PFSK-1 (cell line): ENCODE results near the gene MAN2B2.

Experiments used
- POLR2AphosphoS5 ChIP-seq: IDR thresholded peaks from 2 replicates; pipeline ENCODE4 v1.6.1; 2012; ENCODE audit warnings: low read depth, mild to moderate bottlenecking, control low read depth, low read length, moderate library complexity
- SIN3A ChIP-seq: IDR thresholded peaks from 2 replicates; pipeline ENCODE4 v1.6.1; 2012; ENCODE audit warnings: mild to moderate bottlenecking, low read length, moderate library complexity, borderline replicate concordance; ENCODE audit not compliant: insufficient read depth
- TF ChIP-seq, protein P1 (sequence below), 2 experiments: IDR thresholded peaks; 2 replicates each; pipeline versions ENCODE4 v1.6.1 to v1.8.0; 2011 to 2012; ENCODE audit warnings: low read depth in 2 of 2, low read length in 2 of 2, control low read depth in 1 of 2, inconsistent platforms in 1 of 2, mild to moderate bottlenecking in 1 of 2, moderate library complexity in 1 of 2; ENCODE audit not compliant: insufficient read depth in 1 of 2

DNA sequence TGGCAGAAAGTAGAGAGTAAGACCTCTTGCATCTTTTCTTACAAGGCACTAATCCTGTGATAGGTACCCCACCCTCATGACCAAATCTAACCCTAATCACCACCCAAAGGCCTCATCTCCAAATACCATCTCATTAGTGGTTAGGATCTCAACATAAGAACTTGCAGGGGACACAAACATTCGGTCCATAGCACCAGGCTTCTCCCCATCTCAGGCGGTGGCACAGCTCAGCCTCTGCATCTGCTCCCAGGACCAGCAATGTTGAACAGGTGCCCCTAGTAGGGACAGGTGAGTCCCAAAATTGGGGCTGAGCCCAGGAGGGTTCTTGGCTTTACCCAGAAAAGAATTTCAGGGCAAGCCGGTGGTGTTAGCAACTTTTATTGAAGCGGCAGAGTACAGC, 57.1 kb downstream of the MAN2B2 start:
- TF ChIP-seq SIN3A (no peak), POLR2AphosphoS5 (no peak)
- TF ChIP-seq, protein P1, sequence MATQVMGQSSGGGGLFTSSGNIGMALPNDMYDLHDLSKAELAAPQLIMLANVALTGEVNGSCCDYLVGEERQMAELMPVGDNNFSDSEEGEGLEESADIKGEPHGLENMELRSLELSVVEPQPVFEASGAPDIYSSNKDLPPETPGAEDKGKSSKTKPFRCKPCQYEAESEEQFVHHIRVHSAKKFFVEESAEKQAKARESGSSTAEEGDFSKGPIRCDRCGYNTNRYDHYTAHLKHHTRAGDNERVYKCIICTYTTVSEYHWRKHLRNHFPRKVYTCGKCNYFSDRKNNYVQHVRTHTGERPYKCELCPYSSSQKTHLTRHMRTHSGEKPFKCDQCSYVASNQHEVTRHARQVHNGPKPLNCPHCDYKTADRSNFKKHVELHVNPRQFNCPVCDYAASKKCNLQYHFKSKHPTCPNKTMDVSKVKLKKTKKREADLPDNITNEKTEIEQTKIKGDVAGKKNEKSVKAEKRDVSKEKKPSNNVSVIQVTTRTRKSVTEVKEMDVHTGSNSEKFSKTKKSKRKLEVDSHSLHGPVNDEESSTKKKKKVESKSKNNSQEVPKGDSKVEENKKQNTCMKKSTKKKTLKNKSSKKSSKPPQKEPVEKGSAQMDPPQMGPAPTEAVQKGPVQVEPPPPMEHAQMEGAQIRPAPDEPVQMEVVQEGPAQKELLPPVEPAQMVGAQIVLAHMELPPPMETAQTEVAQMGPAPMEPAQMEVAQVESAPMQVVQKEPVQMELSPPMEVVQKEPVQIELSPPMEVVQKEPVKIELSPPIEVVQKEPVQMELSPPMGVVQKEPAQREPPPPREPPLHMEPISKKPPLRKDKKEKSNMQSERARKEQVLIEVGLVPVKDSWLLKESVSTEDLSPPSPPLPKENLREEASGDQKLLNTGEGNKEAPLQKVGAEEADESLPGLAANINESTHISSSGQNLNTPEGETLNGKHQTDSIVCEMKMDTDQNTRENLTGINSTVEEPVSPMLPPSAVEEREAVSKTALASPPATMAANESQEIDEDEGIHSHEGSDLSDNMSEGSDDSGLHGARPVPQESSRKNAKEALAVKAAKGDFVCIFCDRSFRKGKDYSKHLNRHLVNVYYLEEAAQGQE (IDR thresholded peaks at IDR 0.05; ENCODE audit: insufficient read depth in 1 of 2, low read depth in 2 of 2, low read length in 2 of 2) = no peak
